Measurements from ENCODE around the gene PTPRA.
"Not testable (repeated sequence)": the region's sequence is repeated elsewhere in the genome, so short reads cannot be mapped to it uniquely, and the experiment has no call there.

The PTPRA gene

DNA sequence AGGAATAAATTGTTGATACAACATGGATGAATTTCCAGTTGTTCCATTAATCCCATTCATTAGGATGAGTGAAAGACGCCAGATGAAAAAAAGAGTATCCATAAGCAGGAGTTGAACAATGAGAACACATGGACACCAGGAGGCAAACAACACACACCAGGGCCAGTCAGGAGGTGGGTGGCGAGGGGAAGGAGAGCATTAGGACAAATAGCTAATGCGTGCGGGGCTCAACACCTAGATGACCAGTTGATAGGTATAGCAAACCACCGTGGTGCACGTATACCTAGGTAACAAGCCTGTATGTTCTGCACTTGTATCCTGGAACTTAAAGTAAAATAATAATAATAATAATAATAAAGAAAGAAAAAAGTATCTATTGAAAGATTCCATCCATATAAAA, 43.9 kb upstream of the PTPRA start:
- TF ChIP-seq EZH2phosphoT487 (IDR thresholded peaks at IDR 0.05; ENCODE audit: borderline replicate concordance, low read length) (no peak), CTCF (IDR thresholded peaks at IDR 0.05; ENCODE audit: low read depth, low read length, poor library complexity, severe bottlenecking) (no peak)
- H3K4me3 ChIP-seq (ENCODE audit: low read length), result no peak overlapping the region
- H3K27me3 ChIP-seq (ENCODE audit: control insufficient read depth, low read length), result peaks cover 3% of the 10 kb centered on the region
- no peaks in the 10 kb centered on the region for H3K36me3 ChIP-seq (ENCODE audit: control insufficient read depth, low read length)
- H3K4me2 ChIP-seq (ENCODE audit: low read length), result no peak overlapping the region
- H3K79me2 ChIP-seq (ENCODE audit: control insufficient read depth, low read length), result no peaks in the 10 kb centered on the region
- H3K27ac ChIP-seq (ENCODE audit: low read depth, low read length), result no peak overlapping the region
- H3K9me3 ChIP-seq (ENCODE audit: control insufficient read depth, insufficient read depth, low read length), result no peaks in the 10 kb centered on the region
- H3F3A ChIP-seq (ENCODE audit: control insufficient read depth, insufficient read depth), result no peaks in the 10 kb centered on the region
- H4K20me1 ChIP-seq (ENCODE audit: control insufficient read depth, insufficient read depth, low read depth, low read length), result no peaks in the 10 kb centered on the region
- peaks cover 16% of the 10 kb centered on the region for H3K4me1 ChIP-seq (ENCODE audit: control insufficient read depth, low read length)
- no peaks in the 10 kb centered on the region for H3K9me2 ChIP-seq (replicated peaks; ENCODE audit: control insufficient read depth, low read length)

- H3K4me3 ChIP-seq (ENCODE audit: low read length); H3K4me2 ChIP-seq (ENCODE audit: low read length); H3K36me3 ChIP-seq (ENCODE audit: control insufficient read depth, low read length); H3F3A ChIP-seq (ENCODE audit: control insufficient read depth, insufficient read depth); H4K20me1 ChIP-seq (ENCODE audit: control insufficient read depth, insufficient read depth, low read depth, low read length); H3K9me3 ChIP-seq (ENCODE audit: control insufficient read depth, insufficient read depth, low read length); H3K9me2 ChIP-seq (replicated peaks; ENCODE audit: control insufficient read depth, low read length); H3K27me3 ChIP-seq (ENCODE audit: control insufficient read depth, low read length); H3K27ac ChIP-seq (ENCODE audit: low read depth, low read length); H3K79me2 ChIP-seq (ENCODE audit: control insufficient read depth, low read length): not testable (repeated sequence)
- peaks cover 11% of the 10 kb centered on the region for H3K4me1 ChIP-seq (ENCODE audit: control insufficient read depth, low read length)
Measured at GRCh38 chr20:2831206-2831605, 42.1 kb upstream of the PTPRA start.

- Histone ChIP-seq H3K9me2 (replicated peaks; ENCODE audit: control insufficient read depth, low read length) (no peaks in the 10 kb centered on the region), H3K4me3 (ENCODE audit: low read length) (no peak overlapping the region), H4K20me1 (ENCODE audit: control insufficient read depth, insufficient read depth, low read depth, low read length) (no peaks in the 10 kb centered on the region), H3K79me2 (ENCODE audit: control insufficient read depth, low read length) (no peaks in the 10 kb centered on the region), H3K27ac (ENCODE audit: low read depth, low read length) (no peak overlapping the region), H3F3A (ENCODE audit: control insufficient read depth, insufficient read depth) (no peaks in the 10 kb centered on the region), H3K27me3 (ENCODE audit: control insufficient read depth, low read length) (no peaks in the 10 kb centered on the region), H3K9me3 (ENCODE audit: control insufficient read depth, insufficient read depth, low read length) (no peaks in the 10 kb centered on the region), H3K4me1 (ENCODE audit: control insufficient read depth, low read length) (peaks cover 7% of the 10 kb centered on the region), H3K36me3 (ENCODE audit: control insufficient read depth, low read length) (no peaks in the 10 kb centered on the region), H3K4me2 (ENCODE audit: low read length) (no peak overlapping the region)
- TF ChIP-seq EZH2phosphoT487 (IDR thresholded peaks at IDR 0.05; ENCODE audit: borderline replicate concordance, low read length) (no peak), CTCF (IDR thresholded peaks at IDR 0.05; ENCODE audit: low read depth, low read length, poor library complexity, severe bottlenecking) (no peak)
Measured at GRCh38 chr20:2833761-2834160, 39.5 kb upstream of the PTPRA start.

GRCh38 chr20:2834401-2835110, 38.7 kb upstream of the PTPRA start:
- Histone ChIP-seq H3K36me3 (ENCODE audit: control insufficient read depth, low read length) (no peaks in the 10 kb centered on the region), H3K4me2 (ENCODE audit: low read length) (no peak overlapping the region)
- no peak for TF ChIP-seq CTCF (IDR thresholded peaks at IDR 0.05; ENCODE audit: low read depth, low read length, poor library complexity, severe bottlenecking)
- no peak for TF ChIP-seq EZH2phosphoT487 (IDR thresholded peaks at IDR 0.05; ENCODE audit: borderline replicate concordance, low read length)

More at GRCh38 chr20:2834401-2835110, 38.7 kb upstream of the PTPRA start:
- H4K20me1 ChIP-seq (ENCODE audit: control insufficient read depth, insufficient read depth, low read depth, low read length), result no peaks in the 10 kb centered on the region
- H3K27me3 ChIP-seq (ENCODE audit: control insufficient read depth, low read length), result no peaks in the 10 kb centered on the region
- H3K9me3 ChIP-seq (ENCODE audit: control insufficient read depth, insufficient read depth, low read length), result no peaks in the 10 kb centered on the region
- peaks cover 10% of the 10 kb centered on the region for H3K4me1 ChIP-seq (ENCODE audit: control insufficient read depth, low read length)
- no peak overlapping the region for H3K4me3 ChIP-seq (ENCODE audit: low read length)
- no peak overlapping the region for H3K27ac ChIP-seq (ENCODE audit: low read depth, low read length)
- H3F3A ChIP-seq (ENCODE audit: control insufficient read depth, insufficient read depth), result no peaks in the 10 kb centered on the region
- no peaks in the 10 kb centered on the region; the same call in 1 of the 2 replicates for H3K79me2 ChIP-seq (ENCODE audit: control insufficient read depth, low read length)
- H3K9me2 ChIP-seq (replicated peaks; ENCODE audit: control insufficient read depth, low read length), result no peaks in the 10 kb centered on the region
